AG09319 (cell line): Measurements from ENCODE around the gene PDE8B.

Experiments
- DNase-seq: peaks from one replicate; pipeline ENCODE4 v3.0.0-alpha.2; 2010; ENCODE audit warnings: low read depth; ENCODE audit errors: extremely low read depth
- TF ChIP-seq, protein P1 (sequence below): IDR thresholded peaks from 2 replicates; pipeline ENCODE4 v1.5.1; 2011; ENCODE audit warnings: low read depth, mild to moderate bottlenecking, inconsistent platforms, low read length, moderate library complexity

Gene PDE8B

DNA sequence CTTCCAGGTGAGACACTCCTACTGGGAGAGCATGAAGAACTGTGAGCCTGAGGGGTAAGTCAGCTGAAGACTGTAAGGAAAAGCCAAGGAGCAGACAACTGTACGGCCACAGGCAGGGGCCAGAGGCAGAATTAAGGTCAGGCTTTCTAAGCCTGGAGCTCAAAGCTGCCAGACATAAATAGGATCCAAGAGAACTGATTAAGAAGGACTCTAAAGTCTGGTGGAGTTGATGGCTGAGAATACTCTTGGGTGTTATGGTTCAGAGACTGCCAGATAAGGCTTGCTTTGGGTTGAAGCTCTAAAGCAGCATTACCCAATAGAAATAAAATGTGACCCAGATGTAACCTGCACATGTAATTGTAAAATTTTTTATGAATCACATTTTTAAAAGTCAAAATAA is 12.2 kb downstream of the PDE8B start:
- DNase-seq: no peak
- TF ChIP-seq, protein P1, sequence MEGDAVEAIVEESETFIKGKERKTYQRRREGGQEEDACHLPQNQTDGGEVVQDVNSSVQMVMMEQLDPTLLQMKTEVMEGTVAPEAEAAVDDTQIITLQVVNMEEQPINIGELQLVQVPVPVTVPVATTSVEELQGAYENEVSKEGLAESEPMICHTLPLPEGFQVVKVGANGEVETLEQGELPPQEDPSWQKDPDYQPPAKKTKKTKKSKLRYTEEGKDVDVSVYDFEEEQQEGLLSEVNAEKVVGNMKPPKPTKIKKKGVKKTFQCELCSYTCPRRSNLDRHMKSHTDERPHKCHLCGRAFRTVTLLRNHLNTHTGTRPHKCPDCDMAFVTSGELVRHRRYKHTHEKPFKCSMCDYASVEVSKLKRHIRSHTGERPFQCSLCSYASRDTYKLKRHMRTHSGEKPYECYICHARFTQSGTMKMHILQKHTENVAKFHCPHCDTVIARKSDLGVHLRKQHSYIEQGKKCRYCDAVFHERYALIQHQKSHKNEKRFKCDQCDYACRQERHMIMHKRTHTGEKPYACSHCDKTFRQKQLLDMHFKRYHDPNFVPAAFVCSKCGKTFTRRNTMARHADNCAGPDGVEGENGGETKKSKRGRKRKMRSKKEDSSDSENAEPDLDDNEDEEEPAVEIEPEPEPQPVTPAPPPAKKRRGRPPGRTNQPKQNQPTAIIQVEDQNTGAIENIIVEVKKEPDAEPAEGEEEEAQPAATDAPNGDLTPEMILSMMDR: no peak

DNA sequence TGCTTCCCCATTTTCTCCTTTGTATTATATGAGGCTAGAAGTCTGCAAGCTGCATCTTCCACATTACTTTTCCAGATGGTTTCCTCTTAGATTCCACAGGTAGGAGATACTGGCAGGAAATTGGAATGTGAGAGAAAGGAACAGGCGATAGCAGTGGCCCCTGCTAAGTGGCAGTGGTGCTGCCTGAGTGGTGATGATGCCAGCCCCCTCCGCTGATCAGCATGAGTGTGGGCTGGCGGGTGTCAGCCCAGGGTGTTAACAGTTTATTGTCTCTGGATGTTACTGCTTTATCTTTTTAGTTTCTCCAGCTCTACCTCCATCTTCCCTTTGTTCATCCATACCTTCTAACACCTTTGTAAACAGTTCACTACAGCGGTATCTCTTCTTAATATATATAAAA is 13.2 kb downstream of the PDE8B start:
- no peak for DNase-seq
- TF ChIP-seq, protein P1: no peak

DNA sequence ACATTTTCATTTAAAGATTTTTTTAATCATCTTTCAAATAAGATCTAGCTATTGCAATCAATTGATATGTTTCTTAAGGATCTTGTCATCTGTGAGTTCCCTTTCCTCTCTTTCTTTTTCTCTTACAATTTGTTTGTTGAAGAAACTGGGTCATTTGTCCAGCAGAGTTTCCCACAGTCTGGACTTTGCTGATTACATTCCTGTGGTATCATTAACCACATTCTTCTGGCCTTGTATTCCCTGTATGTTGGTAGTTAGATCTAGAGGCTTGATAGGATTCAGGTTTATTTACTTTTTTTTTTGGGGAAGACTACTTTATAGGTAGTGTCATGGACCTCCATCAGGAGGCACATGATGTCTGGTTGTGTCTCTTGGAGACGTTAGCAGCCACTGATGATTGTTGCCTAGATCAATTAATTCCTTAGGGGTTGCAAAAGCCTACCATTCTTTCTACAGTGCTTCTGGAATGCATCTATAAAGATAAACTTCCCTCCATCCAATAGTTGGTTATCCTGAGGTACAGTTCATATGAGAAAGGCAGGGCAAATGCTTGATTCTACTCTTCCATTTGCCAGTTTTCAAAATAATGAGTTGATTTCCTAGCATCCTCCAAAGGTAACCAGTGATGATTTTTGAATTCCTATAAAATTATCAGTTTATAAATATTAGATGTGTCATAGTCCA is 14.3 kb downstream of the PDE8B start:
- TF ChIP-seq, protein P1: no peak

DNA sequence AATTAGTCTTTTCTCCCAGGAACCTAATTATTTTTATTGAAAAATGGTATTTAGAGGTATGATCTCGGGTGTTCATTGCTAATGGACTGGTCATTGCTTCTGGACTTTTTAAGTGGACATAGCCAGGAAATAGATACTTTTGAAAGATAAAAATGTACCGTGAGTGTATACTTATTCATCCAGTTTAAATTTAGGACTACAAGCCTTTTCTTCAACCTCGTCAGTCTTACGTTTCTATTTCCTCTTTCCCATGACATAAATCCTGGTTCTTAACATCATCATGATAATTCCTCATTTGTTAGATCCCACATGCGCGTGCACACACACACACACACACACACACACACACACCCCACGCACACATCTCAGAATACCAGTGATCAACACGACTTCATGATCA is 15.1 kb downstream of the PDE8B start:
- DNase-seq: no peak
- TF ChIP-seq, protein P1: no peak

More for the DNA sequence above, 14.3 kb downstream of the PDE8B start:
- peak; percentile 10 for DNase-seq

DNA sequence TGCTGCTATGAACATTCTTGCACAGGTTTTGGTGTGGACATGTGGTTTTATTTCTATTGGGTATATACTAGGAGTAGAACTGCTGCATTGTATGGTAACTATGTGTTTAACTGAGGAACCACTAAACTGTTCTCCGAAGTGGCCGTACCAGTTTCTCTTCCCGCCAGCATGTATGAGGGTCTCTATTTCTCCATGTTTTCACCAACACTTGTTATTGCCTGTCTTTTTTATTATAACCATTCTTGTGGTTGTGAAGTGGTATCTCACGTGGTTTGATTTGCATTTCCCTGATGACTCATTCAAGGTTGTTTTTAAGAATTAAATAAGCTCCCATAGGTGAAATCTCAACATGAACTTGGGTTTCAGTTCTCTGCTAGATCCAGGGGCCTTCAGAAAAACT is 19.4 kb downstream of the PDE8B start:
- DNase-seq: no peak
- TF ChIP-seq, protein P1: no peak

DNA sequence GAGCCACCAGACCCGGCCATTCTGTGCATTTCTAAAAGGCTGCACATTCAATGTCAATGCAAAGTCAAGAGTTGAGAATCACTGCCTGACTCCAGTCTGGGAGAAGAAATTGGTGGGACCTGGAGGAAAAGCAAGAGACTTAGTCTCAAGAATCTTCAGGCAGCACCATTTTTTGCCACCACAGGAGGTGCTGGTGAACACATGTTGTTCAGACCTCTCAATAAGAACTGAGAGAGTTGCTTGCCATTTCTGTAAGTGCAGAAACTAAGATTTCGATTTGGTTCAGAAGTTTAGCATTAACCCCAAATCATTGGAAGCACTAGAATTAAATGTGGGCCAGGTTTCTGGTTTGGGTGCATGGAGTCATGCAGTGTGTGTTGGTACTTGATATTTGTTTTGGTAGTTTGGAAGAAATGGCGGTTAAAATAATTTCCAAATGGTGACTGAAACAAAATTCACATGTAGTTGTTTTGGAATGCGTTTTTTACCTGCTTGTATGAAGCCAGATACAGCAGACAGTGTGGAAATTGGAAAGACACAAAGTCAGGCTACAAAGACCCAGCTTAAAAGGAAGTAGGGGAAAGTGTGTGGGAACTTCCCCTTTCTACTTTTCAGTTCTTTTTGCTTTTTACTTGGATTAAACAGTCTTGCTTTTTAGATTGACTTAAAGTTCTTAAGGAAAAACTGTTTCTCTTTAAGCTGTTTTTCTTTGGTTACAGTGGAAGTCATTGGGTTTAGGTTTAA is 20.4 kb downstream of the PDE8B start:
- TF ChIP-seq, protein P1: peak; percentile 11
- no peak for DNase-seq

DNA sequence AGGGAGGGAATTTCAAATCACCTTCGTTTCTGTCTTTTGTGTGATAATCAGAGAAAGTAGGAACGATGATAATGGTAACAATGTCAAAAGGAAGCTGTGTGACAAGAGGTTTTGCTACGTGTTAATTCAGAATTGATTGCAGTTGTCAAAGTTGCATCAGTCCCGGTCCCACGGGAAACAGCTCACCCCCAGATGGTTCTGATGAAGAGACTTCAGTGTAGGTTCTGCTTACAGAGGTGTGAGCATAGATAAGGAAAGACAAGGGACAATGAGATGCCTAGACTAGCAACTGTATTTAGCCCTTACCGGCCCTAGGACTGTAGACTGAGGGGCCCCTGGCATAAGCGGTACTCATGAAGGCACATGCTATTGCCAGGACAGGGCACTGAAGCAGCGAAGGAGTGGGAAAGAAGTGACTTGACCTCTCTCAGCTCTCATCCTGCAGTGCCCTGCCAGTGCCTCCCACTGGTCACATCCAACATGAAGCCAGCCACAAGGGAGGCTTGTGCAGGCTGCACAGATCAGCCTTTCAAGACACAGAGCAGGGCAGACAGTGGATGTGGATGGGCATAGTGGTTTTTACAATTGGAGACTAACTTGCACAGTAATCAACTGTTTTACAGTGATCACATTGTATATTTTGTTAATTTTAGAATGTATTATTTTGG is 21.1 kb downstream of the PDE8B start:
- TF ChIP-seq, protein P1: no peak
- DNase-seq: no peak
